HG02623 (cell line): Measurements from ENCODE around the gene CAPN3.

ENCODE experiments used
- ATAC-seq: cut with Tn5 transposase; IDR thresholded peaks from one replicate; pipeline ENCODE4 v1.9.1; 2021; ENCODE audit warnings: moderate library complexity; ENCODE audit not compliant: unreplicated experiment

CAPN3 gene

GRCh38 chr15:42449770-42450424 lies 90.6 kb downstream of the CAPN3 start:
- no peak for ATAC-seq

GRCh38 chr15:42450425-42450790 lies 91.1 kb downstream of the CAPN3 start:
- no peak for ATAC-seq

GRCh38 chr15:42453826-42454225 lies 94.5 kb downstream of the CAPN3 start:
- no peak for ATAC-seq

- no peak for ATAC-seq
Observed at GRCh38 chr15:42456531-42456930, 97.2 kb downstream of the CAPN3 start.

- no peak for ATAC-seq
Observed at GRCh38 chr15:42456971-42457370, 97.7 kb downstream of the CAPN3 start.

- ATAC-seq = peak; percentile 75
Observed at GRCh38 chr15:42457445-42458442, 98.4 kb downstream of the CAPN3 start.

- no peak for ATAC-seq
Observed at GRCh38 chr15:42461261-42461660, 102.0 kb downstream of the CAPN3 start.
